Germinal center (tissue), 1 donor: ENCODE results near the gene ARID3A.
A peak's percentile ranks its signal among the peaks of the same experiment; 100 is the strongest.

ENCODE experiments used
- DNase-seq: peaks from one replicate; pipeline ENCODE4 v3.0.0; 2012; ENCODE audit warnings: mixed read lengths, low spot score

ARID3A gene

DNA sequence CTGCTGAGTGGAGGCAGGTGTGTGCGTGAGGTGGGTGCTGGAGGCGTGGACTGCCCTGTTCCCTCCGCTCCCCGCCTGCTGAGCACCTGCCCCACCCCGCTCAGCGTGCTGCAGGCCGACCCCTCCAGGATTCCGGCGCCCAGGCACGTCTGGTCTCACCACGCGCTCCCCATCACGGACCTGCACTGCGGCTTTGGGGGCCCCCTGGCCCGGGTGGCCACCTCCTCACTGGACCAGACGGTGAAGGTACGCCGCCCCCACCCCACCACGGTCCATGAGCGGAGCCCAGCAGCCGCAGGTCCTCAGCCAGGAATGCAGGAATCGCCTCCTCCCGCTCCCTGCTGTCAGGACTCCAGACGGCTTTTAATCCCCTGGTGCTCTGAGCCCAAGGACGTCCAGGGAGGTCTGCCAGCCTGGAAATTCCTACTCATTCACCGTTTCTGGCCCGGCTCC is 64.3 kb downstream of the ARID3A start:
- DNase-seq, result no peak

DNA sequence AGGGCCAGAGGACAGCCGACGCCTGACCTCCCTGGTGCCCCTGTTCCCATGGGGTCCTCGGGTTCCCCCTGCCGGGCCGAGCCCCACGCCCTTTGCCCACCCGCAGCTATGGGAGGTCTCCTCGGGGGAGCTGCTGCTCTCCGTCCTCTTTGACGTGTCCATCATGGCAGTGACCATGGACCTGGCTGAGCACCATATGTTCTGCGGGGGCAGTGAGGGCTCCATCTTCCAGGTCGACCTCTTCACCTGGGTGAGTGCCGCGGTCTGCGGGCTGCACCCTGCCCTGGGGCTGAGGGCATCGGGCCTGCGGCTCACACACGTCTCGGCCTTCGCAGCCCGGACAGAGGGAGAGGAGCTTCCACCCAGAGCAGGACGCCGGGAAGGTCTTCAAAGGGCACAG is 64.9 kb downstream of the ARID3A start:
- DNase-seq, result no peak

DNA sequence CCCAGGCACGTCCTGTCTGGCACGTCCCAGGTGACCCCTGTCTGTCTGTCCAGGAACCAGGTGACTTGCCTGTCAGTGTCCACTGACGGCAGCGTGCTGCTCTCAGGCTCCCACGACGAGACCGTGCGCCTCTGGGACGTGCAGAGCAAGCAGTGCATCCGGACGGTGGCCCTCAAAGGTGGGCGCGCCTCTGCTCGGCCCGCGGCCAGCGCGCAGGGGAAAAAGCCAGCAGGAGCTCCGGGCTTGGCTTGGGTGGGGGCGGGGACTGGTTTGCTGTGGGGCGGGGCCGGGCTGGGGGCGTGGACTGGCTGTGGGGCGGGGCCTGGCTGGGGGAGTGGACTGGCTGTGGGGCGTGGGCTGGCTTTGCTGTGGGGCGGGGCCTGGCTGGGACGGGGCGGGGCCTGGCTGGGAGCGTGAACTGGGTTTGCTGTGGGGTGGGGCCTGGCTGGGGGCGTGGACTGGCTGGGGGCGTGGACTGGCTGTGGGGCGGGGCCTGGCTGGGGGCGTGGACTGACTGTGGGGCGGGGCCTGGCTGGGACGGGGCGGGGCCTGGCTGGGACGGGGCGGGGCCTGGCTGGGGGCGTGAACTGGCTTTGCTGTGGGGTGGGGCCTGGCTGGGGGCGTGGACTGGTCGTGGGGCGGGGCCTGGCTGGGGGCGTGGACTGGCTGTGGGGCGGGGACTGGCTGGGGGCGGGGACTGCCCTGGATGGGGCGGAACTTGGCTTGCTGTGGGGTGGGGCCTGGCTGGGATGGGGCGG is 65.5 kb downstream of the ARID3A start:
- DNase-seq, result peak; percentile 40

DNA sequence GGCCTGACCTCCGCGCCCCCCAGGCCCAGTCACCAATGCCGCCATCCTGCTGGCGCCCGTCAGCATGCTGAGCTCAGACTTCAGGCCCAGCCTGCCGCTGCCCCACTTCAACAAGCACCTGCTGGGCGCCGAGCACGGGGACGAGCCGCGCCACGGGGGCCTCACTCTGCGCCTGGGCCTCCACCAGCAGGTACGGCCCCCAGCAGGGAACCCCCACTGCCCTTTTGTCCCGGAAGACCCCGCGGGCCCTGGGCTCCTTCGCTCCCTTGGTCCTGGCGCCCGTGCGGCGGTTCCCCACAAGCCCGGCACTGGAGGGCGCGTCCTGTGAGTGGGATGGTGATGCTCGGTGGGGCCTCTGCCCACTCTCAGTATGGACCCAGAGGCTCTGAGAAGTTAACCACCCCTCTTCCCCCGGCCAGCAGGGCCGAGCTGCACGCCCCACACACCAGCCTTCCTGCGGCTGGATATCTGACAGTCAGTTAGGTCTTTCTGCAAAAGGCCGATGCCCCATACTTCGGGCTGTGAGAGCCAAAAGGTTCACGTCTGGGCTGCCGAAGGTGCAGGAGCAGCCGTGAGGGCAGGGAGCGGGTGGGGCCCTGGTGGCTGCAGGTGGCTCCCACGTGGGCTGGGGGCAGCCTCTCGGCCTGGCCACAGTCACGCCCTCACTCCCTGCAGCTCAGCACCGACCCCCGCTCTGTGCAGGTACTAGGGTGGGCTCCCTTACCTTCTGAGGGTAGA is 66.3 kb downstream of the ARID3A start:
- no peak for DNase-seq

DNA sequence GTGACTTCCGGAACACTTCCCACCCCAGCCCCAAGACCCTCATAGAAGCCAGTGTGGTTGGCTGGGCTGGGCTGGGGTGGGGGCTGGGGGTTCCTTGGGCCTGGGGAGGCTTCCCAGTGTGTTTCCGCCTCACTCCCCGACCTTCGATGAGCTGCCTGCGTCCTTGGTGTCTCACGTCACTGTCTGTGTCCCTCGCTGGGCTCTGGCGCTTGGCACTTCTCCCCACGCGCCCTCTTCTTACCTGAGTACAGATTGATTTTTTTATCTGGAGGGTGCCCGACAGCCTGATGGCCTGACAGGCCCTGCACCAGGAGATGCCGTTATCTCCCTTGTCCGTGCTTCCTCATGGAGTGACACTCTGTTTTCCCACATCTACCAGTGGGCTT is 66.8 kb downstream of the ARID3A start:
- DNase-seq, result no peak

DNA sequence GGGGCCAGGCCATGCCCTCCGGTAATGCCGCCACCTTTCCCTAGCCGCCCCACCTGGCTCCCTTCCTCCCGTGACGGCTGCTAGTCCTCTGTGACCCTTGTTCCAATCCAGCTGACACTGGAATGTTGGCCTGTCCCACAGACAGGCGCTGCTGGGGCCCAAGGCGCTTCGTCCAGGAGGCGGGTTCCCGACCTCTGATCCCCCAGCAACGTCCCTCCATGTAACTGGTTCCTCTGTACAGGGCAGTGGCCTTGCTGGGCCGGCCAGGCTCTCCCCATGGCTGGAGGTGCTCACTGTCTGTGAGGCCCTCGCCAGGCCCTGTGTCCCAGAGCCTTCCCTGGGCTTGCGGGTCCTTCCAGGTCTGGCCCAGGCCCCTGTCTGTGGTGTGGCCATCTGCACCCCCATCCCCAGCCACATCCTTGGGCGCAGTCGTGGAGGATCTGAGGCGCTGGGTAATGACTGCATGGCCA is 67.6 kb downstream of the ARID3A start:
- DNase-seq, result no peak

DNA sequence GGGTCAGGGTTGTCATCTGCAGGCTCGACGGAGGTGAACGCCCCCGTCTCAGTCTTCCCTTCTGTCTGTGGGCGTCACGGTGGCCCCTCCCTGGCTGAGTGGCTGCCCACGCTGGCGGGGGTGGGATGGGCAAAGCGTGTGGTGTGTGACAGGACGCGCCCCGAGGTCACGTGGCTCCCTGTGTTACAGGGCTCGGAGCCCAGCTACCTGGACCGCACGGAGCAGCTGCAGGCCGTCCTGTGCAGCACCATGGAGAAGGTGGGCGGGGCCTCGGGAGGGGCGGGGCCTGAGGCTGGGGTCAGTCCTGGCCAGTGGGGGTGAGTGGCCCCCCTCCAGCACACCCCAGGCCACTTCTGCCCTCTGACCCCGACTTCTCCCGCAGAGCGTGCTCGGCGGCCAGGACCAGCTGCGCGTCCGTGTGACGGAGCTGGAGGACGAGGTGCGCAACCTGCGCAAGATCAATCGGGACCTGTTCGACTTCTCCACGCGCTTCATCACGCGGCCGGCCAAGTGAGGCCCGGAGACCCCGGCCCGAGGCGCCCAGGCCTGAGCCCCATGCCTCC is 68.1 kb downstream of the ARID3A start:
- no peak for DNase-seq

DNA sequence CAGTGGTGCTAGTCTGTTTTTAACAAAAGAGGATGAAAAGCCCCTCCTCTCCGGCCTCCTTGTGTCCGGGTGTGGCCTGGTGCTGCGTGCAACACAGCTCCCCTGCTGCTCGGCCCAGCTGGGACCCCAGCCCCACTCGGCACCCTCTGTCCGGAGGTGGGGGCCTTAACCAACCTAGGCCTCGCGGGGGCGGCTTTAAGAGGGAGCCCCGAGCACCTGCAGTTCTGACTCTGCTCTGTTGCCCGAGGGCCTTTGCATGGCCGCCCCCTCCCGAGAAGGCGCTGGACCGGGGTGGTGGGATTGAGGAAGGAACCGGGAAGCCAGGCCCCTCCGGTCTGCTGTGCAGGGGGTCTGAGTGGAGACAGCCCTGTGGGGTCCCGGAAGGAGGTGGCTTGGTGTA is 68.7 kb downstream of the ARID3A start:
- no peak for DNase-seq

DNA sequence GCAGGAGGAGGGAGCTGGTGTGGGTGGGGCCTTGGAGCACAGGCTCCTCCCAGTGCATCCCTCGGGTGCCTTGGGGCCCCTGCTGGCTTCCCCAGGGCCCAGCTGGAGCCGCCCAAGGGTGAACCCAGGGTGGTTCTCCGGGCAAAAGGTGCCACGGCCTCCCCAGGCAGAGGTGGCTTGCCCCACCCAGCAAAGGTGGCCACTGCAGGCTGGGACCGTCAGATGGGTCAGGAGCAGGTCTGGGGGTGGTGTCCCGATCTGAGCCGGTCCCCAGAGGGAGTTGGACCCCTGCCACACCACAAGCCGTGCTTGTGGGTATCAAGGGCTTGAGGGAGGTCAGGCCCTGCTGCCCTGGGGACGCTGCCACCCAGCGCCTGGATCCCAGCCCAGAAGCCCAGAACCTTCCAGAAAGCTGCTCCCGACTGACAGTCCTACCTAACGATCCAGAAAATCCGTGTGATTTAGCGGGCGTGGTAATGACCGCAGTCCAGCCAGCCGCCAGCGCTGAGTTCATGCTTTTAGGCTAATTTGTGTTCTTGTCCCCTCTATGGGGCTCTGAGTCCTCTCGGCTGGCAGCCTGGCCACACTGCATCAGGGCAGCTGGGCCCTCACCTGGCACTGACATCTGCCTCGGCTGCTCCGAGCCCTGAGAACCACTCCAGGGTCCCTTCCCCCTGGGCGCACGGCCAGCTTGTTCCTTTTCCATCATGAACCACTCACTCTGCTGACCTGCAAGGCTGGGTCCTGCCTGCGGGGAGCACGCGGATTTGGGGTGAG is 69.4 kb downstream of the ARID3A start:
- no peak for DNase-seq

DNA sequence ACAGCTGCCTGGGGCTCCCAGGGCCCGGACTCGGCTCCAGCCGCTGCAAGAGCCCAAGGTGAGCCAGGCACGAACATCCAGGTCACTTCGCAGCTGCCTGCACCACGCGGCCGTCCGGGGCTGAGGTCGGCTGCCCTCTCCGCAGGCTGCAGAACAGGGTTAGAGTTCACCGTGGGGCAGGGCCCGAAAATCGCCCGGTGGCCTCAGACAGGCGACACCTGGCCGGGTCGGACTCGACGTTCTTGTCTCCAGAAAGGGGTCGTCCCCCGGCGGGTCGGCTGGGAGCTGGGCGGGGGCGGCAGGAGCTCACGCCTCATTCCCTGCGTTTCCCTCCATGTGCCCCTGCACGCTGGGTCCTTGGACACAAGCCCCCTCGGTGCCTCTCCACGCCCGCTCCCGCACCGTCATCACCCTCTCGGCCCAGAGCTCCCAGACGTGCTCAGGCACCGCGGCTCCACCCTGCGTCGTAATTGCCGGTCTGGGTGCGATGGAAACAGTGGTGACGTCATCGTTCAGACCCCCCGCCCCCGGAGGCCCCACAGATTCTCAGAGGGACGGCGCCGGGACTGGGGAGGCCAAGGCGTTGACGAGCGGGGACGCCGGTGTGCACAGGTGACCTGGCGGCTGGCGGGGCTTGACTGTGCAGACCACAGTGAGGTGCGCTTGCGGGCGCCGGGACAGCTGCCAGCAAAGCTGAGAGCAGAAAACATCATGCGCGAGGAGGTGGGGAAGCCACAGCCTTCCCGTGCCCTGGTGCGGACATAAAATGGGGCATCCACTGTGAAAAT is 70.4 kb downstream of the ARID3A start:
- DNase-seq, result peak; percentile 29

DNA sequence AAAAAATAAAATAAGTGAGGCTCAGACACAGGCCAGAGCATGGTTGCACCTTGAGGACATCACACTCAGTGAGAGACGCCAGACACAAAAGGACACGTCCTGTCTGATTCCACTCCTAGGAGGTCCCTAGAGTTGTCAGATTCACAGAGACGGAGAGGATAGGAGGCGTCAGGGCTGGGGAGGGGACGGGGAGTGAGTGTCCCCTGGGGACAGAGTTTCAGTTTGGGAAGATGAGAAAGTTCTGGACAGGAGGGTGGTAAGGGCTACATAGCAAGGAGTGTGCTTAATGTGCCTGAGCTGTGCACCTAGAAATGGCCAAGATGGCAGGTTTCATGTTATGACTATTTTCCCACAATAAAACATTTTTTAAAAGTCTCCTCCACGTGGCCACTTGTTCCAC is 72.2 kb downstream of the ARID3A start:
- no peak for DNase-seq

DNA sequence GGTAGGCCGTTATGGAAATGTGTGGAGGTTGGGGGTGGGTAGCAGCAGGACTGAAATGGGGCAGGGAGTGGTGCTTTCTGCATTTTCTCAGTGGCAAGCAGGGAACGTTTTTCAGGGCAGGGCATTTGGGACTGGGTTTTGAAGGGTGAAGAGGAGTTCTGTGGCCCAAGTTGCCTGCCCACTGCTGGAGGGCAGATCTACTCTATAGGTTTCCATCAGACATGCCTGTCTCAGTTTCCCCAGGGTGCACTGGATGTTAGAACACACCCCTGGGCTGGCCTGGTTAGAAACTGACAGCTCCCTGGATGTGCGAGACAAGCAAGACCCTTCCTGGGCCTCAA is 73.5 kb downstream of the ARID3A start:
- DNase-seq, result no peak

DNA sequence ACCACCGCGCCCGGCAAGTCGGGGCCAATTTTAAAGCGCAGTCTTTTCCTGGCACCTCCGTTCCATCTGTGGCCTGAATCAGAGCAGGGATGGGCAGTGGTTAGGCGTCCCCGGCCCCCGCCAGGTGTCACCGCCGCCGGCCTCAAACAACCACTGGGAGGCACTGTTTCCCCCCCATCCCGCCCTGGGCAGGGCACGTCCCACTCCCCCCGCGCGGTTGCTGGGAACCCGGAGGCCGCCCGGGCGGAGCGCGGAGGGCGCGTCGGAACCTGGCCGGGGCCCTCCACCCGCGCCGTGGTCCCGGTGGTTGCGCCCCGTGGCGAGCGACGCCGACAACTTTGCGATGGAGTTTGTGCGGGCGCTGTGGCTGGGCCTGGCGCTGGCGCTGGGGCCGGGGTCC is 74.3 kb downstream of the ARID3A start, which contains the start of gene GRIN3B:
TSS of gene GRIN3B (plus strand) at position 325 of the 400 bp plus-strand sequence. CDS start at position 344, 19 bp downstream.
- DNase-seq, result peak; percentile 85

DNA sequence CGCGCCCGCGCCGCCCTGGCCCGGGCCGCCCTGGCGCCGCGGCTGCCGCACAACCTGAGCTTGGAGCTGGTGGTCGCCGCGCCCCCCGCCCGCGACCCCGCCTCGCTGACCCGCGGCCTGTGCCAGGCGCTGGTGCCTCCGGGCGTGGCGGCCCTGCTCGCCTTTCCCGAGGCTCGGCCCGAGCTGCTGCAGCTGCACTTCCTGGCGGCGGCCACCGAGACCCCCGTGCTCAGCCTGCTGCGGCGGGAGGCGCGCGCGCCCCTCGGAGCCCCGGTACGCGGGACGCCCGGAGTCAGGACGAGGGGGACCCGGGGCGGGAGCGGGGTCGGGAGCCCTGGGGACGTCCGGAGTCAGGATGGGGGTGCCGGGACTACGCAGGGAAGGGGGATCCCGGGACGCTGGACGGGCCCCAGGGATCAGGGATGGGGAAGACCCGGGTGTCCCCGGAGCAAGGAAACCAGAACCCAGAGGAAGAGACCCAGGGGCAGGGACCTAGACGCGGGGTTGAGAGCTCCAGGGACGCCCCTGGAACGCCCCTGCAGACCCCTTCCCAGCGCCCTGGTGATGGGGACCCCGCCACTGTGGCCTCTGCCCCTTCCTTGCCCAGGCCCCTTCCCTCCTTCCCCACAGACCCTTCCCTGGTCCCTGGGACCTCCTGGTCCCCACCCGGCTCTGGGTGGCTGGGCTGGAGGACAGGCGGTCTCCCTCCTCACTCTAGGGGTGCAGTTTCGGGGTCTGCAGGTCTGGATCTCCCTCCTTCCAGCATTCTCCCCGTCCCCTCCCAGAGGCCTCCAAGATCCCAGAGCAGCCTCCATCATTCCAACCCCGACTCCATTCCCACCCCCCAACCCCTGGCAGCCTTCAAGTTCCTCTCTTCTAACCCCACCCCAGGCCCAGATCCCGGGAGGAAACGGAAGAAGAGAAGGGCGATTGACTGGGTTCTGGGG is 75.0 kb downstream of the ARID3A start:
- DNase-seq, result no peak

DNA sequence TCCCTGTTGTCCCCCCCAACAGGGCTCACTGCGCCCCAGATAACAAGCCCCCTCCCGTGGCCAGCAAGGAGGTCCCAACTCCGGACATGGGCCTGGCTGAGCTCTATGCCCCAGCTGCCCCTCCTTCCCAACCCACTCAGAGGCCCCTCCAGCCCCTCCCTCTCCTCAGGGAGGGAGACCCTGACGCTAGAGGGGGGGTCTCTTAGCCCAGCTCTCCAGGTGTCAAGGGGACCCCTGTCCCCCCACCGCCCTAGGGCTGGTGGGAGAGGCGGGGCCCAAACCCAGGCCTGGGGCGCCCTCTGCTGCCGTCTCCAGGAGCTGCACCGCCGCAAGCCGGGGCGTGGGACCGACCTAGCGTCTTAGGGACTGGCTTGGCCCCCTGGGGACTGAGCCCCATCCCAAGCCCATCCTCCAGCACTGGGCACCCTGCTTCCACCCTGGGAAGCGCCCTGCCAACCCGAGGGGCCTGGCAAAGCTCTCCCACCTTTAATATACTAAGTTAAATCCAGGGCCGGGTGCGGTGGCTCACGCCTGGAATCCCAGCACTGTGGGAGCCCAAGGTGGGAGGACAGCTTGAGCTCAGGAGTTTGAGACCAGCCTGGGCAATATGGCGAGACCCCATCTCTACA is 75.8 kb downstream of the ARID3A start:
- DNase-seq, result peak; percentile 74

DNA sequence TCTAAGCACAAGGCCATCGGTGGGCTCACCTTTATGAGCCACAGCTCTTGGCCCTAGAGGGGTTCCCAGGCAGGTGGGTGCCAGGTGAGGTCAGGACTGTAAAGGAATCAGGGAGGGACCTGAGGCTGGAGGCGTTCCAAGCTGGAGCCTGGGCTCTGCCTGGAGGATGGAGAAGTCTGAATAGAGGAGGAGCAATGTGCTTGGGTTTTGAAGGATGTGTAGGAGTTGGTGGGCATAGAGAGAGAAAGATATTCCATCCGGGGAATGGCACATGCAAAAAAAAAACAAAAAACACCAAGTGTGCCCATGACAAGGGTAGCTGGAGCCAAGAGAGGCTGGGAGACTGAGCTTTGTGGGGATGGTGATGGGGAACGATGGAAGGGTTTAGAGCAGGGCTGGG is 76.8 kb downstream of the ARID3A start:
- DNase-seq, result no peak

DNA sequence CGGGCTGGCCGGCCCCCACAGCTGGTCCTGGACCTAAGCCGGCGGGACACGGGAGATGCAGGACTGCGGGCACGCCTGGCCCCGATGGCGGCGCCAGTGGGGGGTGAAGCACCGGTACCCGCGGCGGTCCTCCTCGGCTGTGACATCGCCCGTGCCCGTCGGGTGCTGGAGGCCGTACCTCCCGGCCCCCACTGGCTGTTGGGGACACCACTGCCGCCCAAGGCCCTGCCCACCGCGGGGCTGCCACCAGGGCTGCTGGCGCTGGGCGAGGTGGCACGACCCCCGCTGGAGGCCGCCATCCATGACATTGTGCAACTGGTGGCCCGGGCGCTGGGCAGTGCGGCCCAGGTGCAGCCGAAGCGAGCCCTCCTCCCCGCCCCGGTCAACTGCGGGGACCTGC is 77.4 kb downstream of the ARID3A start:
- no peak for DNase-seq

DNA sequence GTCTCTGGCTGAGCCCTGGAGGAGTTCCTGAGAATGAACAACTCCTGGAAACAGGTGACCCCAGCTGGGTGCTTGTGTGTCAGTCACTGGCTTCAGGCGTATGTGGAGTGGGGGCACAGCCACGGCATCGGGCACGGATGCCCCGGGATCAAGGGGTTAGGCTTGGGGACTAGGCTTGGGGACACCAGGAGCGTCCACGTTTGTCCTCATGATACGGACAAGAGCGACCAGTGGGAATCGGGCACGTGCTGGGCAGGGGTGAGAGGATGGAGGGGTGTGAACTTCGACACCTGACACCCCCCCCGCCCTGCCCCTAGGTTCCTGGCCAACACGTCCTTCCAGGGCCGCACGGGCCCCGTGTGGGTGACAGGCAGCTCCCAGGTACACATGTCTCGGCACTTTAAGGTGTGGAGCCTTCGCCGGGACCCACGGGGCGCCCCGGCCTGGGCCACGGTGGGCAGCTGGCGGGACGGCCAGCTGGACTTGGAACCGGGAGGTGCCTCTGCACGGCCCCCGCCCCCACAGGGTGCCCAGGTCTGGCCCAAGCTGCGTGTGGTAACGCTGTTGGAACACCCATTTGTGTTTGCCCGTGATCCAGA is 78.5 kb downstream of the ARID3A start:
- DNase-seq, result no peak
